SW 1271 (cell line): ENCODE results near the gene MALT1.

ENCODE experiments used
- DNase-seq, 2 experiments: peaks; one replicate each; lab custom pipeline; 2025; lab: John Stamatoyannopoulos, UW

Gene MALT1

DNA sequence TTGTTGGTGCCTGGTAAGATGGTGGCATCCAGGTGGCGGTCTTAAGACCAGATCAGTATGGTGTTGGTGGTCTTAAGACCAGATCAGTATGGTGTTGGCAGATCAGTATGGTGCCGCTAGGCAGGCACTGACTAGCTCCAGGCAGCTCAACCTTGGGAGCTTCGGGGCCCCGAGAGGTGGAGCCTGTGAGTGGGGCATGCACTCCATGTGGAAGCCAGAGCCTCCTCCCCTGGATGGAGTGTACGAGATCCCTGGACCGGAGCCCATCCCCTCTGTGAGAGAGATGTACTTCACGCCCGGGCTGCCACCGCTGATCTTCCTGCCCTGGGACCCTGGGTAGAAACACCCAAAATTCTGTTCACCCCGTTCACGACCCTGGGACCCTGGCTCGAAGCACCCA lies 19.0 kb downstream of the MALT1 start:
- no peak for DNase-seq

- DNase-seq, result no peak
Measured at GRCh38 chr18:58691256-58691655, 20.0 kb downstream of the MALT1 start.

DNA sequence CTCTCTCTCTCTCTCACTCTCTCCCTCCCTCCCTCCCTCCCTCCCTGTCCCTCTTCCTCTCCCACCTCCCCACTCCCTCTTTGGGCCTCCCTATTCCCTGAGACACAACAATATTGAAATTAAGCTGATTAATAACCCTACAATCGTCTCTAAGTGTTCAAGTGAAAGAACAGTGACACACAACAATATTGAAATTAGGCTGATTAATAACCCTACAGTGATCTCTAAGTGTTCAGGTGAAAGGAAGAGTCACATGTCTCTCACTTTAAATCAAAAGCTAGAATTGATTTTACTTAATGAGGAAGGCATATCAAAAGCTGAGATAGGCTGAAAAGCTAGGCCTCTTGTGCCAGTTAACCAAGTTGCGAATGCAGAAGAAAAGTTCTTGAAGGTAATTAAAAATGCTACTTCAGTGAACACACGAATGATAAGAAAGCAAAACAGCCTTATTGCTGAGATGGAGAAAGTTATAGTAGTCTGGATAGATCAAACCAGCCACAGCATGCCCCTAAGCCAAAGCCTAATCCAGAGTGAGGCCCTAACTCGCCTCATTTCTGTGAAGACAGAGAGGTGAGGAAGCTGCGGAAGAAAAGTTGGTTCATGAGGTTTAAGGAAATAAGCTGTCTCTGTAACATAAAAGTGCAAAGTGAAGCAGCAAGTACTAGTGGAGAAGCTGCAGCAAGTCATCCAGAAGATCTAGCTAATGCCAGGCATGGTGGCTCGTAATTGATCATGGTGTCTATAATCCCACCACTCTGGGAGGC lies 21.3 kb downstream of the MALT1 start:
- DNase-seq, result no peak

DNA sequence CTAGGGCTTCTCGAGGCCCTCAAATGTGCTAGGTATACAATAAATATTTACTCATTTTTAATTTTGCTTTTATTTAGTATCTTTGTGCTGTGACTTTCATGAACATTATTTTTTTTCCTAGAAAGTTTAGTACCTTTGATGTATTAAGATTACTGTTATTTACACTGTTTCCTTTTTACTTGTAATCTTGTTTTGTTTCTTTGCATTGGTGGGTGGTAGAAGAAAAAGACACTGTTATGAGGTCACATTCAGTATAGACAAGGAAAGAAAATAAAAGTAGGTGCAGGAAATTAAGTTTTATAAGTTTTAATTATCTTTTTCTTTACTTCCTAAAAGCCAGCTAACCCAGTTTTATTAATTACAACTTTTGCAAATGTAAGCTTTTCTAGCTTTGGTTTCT lies 23.0 kb downstream of the MALT1 start:
- no peak for DNase-seq

GRCh38 chr18:58694720-58695468 lies 23.6 kb downstream of the MALT1 start:
- DNase-seq, result no peak

DNA sequence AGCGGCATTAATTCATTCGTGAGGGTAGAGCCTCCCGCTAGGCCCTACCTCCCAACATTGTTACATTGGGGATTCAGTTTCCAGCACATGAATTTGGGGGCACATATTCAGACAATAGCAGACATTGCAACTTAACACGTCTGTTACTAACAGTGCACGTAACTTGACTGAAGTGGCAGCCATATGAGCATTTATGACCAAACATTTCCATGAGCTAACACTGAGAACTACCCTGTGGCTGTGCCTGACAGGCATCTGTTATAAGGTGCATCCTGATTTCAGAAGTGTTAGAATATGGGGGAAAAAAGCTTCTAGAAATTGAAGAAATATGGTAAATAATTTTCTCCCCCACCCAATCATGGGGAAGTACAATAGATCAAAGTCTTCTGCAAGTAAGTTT lies 24.5 kb downstream of the MALT1 start:
- DNase-seq, result no peak

- DNase-seq, result no peak
Measured at GRCh38 chr18:58697146-58697545, 25.9 kb downstream of the MALT1 start.

- no peak for DNase-seq
Measured at GRCh38 chr18:58698701-58699193, 27.5 kb downstream of the MALT1 start.

DNA sequence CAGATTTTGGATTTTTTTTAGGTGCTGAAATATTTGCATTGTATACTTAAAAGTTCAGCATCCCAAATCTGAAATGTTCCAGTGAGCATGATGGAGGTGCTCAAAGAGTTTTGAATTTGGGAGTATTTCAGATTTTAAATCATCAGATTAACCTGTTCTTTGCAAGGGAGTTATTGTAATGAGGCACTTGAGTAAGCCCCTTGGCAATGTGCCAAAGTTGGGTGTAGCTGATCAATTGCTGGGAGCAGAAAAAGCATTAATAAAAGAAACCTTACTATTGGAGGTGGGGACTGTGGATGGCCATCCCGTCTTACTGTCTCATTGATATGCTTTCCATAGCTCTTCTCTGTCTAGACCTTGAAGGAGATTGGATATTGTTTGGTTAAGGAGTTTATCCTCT lies 28.3 kb downstream of the MALT1 start:
- DNase-seq, result no peak

DNA sequence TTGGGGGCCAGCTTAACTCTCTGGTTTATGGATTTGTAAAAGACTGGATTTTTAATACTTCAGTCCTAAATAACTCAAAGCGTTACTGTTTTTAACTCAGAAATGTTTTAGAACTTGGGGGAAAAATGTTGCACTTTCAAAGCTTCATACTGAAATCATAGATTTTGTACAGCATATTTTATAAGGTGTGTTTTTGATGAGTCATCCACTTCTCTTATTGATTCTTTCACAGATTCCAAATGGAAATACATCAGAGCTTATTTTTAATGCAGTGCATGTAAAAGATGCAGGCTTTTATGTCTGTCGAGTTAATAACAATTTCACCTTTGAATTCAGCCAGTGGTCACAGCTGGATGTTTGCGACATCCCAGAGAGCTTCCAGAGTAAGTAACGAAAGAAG lies 28.9 kb downstream of the MALT1 start:
- DNase-seq, result no peak

GRCh38 chr18:58712930-58713329 lies 41.7 kb downstream of the MALT1 start:
- DNase-seq, result no peak

- no peak for DNase-seq
Measured at GRCh38 chr18:58714259-58714658, 43.0 kb downstream of the MALT1 start.

DNA sequence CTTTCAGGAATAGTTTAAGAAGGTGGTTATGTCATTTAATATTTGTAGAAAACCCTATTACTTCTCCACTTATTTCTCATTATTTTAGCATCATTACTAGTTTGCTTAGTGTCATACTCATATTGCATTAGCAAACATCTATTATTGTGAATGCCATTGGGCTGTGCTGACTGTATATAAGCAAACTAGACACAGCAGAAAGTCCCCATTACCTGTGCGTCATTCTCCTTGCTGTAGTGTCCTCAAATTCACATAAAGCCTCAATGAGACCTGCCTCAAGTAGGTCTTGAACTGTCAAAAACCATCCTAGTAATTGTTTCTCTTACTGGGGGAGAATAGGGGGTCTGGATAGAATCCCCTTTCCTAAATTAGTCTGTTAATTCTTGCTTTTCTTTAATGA lies 43.6 kb downstream of the MALT1 start:
- no peak for DNase-seq

DNA sequence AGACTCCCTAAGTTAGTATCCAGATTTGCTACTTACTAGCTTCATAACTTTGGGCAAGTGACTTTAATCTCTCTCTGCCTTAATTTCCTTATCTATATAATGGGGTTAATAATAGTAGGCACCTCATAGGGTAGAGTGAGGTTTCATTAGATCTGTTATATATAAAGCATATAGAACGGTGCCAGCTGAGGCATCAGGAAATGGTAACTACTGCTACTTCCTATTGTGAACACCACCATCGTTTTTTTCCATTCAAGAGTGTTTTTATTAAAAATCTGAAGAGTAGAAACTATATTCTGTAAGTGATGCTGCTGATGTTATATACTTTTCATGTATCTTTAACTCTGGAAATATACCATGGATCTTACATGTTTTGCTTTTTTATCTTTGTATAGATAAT lies 44.3 kb downstream of the MALT1 start:
- no peak for DNase-seq

- no peak for DNase-seq
Measured at GRCh38 chr18:58716060-58716756, 44.9 kb downstream of the MALT1 start.

DNA sequence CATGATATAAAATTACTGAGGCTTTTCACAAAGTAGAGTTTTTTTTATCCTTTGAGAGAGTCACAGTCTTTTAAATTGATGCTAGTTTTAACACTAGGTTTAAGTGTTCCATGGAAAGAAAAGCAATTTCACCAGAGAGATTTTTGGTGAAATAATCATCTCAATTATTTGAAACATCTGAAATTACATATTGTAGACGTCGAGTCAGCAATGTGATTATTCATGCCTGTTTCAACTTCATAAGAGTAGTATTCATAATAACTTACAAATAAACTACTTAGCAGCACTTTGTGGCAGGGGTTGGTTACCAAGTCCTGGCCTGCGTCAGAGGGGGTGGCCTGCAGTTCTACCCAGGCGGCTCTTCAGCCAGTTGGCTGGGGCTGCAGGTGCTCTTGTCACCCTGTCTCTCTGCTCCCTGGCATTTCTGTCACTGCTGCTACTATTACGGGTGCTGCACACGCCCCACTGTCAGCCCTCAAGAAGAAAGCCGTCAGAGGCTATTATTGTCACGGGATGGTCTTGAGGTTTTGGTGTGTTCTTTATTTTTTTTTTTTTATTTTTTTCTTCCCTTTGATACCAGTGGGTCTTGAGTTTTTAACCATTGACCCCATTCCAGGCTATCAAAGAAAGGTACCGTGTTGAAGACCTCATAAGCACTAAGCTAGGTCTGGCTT lies 50.4 kb downstream of the MALT1 start:
- DNase-seq, result no peak

- no peak for DNase-seq
Measured at GRCh38 chr18:58723810-58724602, 52.7 kb downstream of the MALT1 start.

DNA sequence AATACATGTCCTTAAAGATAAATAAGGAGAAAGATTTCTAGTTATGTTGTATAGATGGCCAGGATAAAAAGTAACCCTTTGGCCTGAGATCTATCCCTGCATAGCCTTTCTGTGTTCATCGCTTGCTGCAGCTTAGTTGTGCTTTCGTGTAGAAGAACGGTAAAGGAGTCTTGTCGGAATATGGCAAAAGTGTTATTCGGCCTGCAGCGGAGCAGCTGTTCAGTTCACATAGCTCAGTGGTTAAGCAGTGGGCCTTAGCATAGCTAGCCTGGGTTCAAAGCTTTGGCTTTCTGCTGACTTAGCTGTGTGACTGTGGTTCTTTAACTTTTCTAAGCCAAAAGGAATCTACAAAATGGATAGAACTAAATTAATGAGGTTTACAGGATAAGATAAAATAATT lies 55.4 kb downstream of the MALT1 start:
- no peak for DNase-seq

GRCh38 chr18:58727776-58728500 lies 56.7 kb downstream of the MALT1 start:
- no peak for DNase-seq

DNA sequence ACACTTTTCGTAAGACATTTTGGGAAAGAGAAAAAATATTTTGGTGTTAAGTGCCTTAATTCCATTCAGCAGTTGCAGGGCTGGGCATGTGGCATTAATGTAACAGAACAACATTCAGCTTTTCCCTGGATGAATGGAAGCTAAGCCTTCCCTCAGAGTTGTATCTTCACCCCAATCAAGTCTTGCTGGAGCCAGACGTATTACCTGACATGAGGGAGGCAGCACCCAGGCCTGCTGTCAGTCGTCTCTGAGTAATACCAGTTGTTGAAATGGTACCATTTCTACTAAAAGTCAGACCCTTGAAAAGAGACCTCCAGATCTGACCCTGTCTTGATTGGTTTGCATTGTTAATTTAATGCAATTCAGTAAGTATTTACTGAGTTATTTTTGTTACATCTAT lies 57.5 kb downstream of the MALT1 start:
- no peak for DNase-seq

- DNase-seq, result no peak
Measured at GRCh38 chr18:58730618-58731017, 59.4 kb downstream of the MALT1 start.
